Measurements from ENCODE around the gene EMP2. TPM values are rescaled to one million over a fixed set of nuclear protein-coding genes. Genes with fewer than 3 reads are reported as not detected.

The EMP2 gene
- total RNA-seq, 1 donor from 2014 or later = 60.7 TPM

DNA sequence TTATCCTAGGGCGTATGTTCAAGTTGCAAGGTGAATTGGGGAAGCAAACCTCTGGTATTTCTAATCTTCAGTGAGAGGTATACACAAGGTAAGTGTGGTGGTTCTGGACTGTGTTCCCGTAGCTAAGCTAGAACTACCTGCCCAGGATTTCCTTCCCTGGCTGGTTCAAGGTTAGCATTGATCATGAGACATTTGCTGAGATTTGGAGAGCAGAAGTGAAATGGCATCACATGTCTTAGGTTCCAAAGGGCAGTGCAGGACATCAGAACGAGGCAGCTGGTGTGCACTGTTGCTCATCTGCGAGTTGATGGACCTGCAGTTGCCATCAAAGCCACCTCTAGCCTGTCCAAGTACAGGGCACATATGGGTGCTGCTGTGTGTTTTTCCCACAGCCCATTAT, 95.2 kb downstream of the EMP2 start:
- no peak for DNase-seq

DNA sequence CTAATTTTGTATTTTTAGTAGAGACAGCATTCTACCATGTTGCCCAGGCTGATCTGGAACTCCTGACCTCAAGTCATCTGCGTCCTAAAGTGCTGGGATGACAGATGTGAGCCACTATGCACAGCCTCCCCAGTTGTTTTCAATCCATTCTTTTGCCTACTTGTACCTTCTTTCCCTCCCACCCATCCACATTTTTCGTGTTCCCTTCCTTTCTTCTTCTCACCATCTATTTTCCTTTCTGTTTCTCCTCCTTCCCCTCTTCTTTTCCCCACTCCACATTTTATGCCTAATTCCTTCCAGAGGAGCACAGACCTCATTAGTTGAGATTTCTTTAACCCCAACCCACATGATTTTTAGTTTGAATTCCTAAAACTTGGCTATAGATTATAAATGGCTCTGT, 100.2 kb downstream of the EMP2 start:
- DNase-seq = no peak

Small RNA genes within 50 kb of the gene (small RNA-seq; reads per million reads assigned to genes)
- not detected for gene RNU6-633P (ENCODE audit: low replicate concordance)

Other genes starting within 250 kb of the EMP2 start
- gene ATF7IP2, start 194.5 kb downstream of the EMP2 start, total RNA-seq = 4.1 TPM
- 1.0 TPM for gene TEKT5, start 114.3 kb upstream of the EMP2 start, total RNA-seq
- gene NUBP1, start 163.2 kb upstream of the EMP2 start, total RNA-seq = 34.6 TPM
- 1.2 TPM for gene TVP23A, start 238.2 kb upstream of the EMP2 start, total RNA-seq